A549 (cell line): ENCODE measurements around the gene IQCE.

Experiments
- CTCF ChIP-seq: fragments of >200 bp; sonication (Bioruptor Twin); formaldehyde crosslinking; IDR thresholded peaks from 3 replicates; pipeline ENCODE4 v1.5.1; 2016
- E2F6 ChIP-seq: IDR thresholded peaks from 2 replicates; pipeline ENCODE4 v1.6.1; 2012; ENCODE audit warnings: low read depth, borderline replicate concordance
- EHF ChIP-seq: fragments of 250-450 bp; sonication (Bioruptor Pico); IDR thresholded peaks from 2 replicates; pipeline ENCODE4 v1.5.0; 2020; ENCODE audit warnings: mild to moderate bottlenecking
- EHMT2 ChIP-seq: fragments of 200-600 bp; sonication (generic); IDR thresholded peaks from 2 replicates; pipeline ENCODE4 v1.6.1; 2016; ENCODE audit warnings: antibody characterized with exemption, low read depth, mild to moderate bottlenecking, moderate library complexity
- EP300 ChIP-seq, 2 experiments: fragments of >200 bp; sonication (Bioruptor Twin); formaldehyde crosslinking; IDR thresholded peaks; 2 replicates in 1 of 2; 3 replicates in 1 of 2; pipeline ENCODE4 v1.6.1; 2016 to 2017
- HOXB5 ChIP-seq: fragments of 250-450 bp; sonication (Bioruptor Pico); IDR thresholded peaks from 2 replicates; pipeline ENCODE4 v1.5.0; 2020; ENCODE audit warnings: mild to moderate bottlenecking, moderate library complexity
- KDM1A ChIP-seq: fragments of 200-600 bp; sonication (generic); IDR thresholded peaks from 2 replicates; pipeline ENCODE4 v1.6.1; 2016; ENCODE audit warnings: low read depth, mild to moderate bottlenecking
- MAX ChIP-seq: IDR thresholded peaks from 2 replicates; pipeline ENCODE4 v1.6.1; 2012
- MAZ ChIP-seq: fragments of 150-350 bp; IDR thresholded peaks from 2 replicates; pipeline ENCODE4 v1.6.1; 2014; ENCODE audit warnings: antibody characterized with exemption, low read depth, low read length, borderline replicate concordance
- NR3C1 ChIP-seq: fragments of >200 bp; sonication (Bioruptor Twin); formaldehyde crosslinking; IDR thresholded peaks from 3 replicates; pipeline ENCODE4 v1.6.1; 2017
- POLR2A ChIP-seq: IDR thresholded peaks from 2 replicates; pipeline ENCODE4 v1.6.1; 2012; ENCODE audit warnings: mild to moderate bottlenecking, low read length
- RNF2 ChIP-seq: fragments of 200-600 bp; sonication (generic); IDR thresholded peaks from 2 replicates; pipeline ENCODE4 v1.6.1; 2016; ENCODE audit warnings: low read depth, mild to moderate bottlenecking, antibody characterized with exemption, moderate library complexity, borderline replicate concordance
- TF ChIP-seq, protein P1 (sequence below): fragments of 150-350 bp; IDR thresholded peaks from 2 replicates; pipeline ENCODE4 v1.6.1; 2014; ENCODE audit warnings: low read depth, mild to moderate bottlenecking, low read length

GRCh38 chr7:2567679-2568278, 9.0 kb downstream of the IQCE start:
- TF ChIP-seq POLR2A (no peak), HOXB5 (CRISPR knock-in tag) (no peak), E2F6 (no peak), CTCF (peak; percentile 17; the same call in 2 of the 3 replicates), EP300 (IDR thresholded peaks at IDR 0.05) (no peak), EHF (CRISPR knock-in tag) (no peak), MAX (no peak), NR3C1 (no peak), KDM1A (no peak), RNF2 (no peak), MAZ (no peak), EHMT2 (no peak)
- TF ChIP-seq, protein P1, sequence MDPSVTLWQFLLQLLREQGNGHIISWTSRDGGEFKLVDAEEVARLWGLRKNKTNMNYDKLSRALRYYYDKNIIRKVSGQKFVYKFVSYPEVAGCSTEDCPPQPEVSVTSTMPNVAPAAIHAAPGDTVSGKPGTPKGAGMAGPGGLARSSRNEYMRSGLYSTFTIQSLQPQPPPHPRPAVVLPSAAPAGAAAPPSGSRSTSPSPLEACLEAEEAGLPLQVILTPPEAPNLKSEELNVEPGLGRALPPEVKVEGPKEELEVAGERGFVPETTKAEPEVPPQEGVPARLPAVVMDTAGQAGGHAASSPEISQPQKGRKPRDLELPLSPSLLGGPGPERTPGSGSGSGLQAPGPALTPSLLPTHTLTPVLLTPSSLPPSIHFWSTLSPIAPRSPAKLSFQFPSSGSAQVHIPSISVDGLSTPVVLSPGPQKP, result no peak
